Measurements from ENCODE around the gene AK5. TPM values are rescaled to one million over a fixed set of nuclear protein-coding genes. Genes with fewer than 3 reads are reported as not detected.

Gene AK5
- total and polyA plus RNA-seq, 2 of the 4 experiments (the other 2 are of a cell fraction): 22.5 to 25.8 TPM

DNA sequence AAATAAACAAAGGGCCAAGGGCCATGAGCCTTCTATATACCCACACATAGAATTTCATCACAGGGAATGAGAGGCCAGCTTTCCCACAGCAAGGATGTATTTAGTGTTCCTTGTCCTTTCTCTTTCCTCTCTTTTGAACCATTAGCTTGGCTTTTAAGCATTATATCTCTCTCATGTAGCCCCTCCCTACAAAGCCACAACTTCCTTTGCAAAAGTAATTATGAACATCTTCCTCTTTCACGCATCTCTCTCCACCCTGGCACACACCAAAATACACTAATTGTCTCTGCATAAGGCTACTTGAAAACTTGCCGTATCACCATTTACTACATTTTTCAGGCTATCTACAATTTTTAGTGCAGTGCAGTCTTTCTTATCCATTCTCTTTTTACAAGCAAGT is 1.9 kb upstream of the AK5 start:
- no peak overlapping the region for H4K5ac ChIP-seq (ENCODE audit: low read depth, low read length)
- no peak overlapping the region for H3K4me2 ChIP-seq (ENCODE audit: low read depth, low read length)
- H3K9me3 ChIP-seq (ENCODE audit: control insufficient read depth, insufficient read depth, low read length): no peaks in the 10 kb centered on the region
- H3K9ac ChIP-seq (ENCODE audit: low read depth, low read length): no peak overlapping the region
- no TSS peak for BruUV-seq (replicated peaks)
- H3K23ac ChIP-seq (ENCODE audit: low read depth, low read length): no peak overlapping the region
- POLR2A ChIA-PET (ENCODE audit: unreplicated experiment): interaction anchor here (1.1 kb wide), 1 partner anchor 90 kb away, joined by 4 read pairs; no protein-coding TSS in a partner anchor
- no peak overlapping the region for H3K14ac ChIP-seq (replicated peaks; ENCODE audit: low read depth, low read length)
- dilution Hi-C loops (cut with HindIII; ENCODE audit: low sequenced_read_pairs, unreplicated experiment): no loop called here
- H2BK20ac ChIP-seq (ENCODE audit: low read depth, low read length): no peak overlapping the region
- H2BK15ac ChIP-seq (ENCODE audit: low read depth, low read length): no peak overlapping the region
- TF ChIP-seq RCOR1 (IDR thresholded peaks at IDR 0.05; ENCODE audit: insufficient replicate concordance, low read length) (no peak), NFE2L2 (IDR thresholded peaks at IDR 0.05; ENCODE audit: low read depth, low read length) (no peak), MAZ (IDR thresholded peaks at IDR 0.05; ENCODE audit: borderline replicate concordance, low read depth, low read length) (no peak), POLR2A (IDR thresholded peaks at IDR 0.05; ENCODE audit: low read depth, low read length) (no peak), FOS (IDR thresholded peaks at IDR 0.05; ENCODE audit: low read depth, low read length) (no peak), RAD21 (IDR thresholded peaks at IDR 0.05; ENCODE audit: low read length) (no peak), CHD1 (IDR thresholded peaks at IDR 0.05; ENCODE audit: low read depth, low read length) (no peak), SMC3 (IDR thresholded peaks at IDR 0.05; ENCODE audit: low read depth, low read length) (no peak), BHLHE40 (IDR thresholded peaks at IDR 0.05; ENCODE audit: low read depth, low read length) (no peak), MXI1 (IDR thresholded peaks at IDR 0.05; ENCODE audit: borderline replicate concordance, low read depth, low read length) (no peak), MAFK (IDR thresholded peaks at IDR 0.05; ENCODE audit: low read depth, low read length) (no peak)
- TF ChIP-seq, protein P1, sequence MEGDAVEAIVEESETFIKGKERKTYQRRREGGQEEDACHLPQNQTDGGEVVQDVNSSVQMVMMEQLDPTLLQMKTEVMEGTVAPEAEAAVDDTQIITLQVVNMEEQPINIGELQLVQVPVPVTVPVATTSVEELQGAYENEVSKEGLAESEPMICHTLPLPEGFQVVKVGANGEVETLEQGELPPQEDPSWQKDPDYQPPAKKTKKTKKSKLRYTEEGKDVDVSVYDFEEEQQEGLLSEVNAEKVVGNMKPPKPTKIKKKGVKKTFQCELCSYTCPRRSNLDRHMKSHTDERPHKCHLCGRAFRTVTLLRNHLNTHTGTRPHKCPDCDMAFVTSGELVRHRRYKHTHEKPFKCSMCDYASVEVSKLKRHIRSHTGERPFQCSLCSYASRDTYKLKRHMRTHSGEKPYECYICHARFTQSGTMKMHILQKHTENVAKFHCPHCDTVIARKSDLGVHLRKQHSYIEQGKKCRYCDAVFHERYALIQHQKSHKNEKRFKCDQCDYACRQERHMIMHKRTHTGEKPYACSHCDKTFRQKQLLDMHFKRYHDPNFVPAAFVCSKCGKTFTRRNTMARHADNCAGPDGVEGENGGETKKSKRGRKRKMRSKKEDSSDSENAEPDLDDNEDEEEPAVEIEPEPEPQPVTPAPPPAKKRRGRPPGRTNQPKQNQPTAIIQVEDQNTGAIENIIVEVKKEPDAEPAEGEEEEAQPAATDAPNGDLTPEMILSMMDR (conservative IDR thresholded peaks at IDR 0.05; ENCODE audit: low read depth, low read length): no peak
- TF ChIP-seq, protein P2, sequence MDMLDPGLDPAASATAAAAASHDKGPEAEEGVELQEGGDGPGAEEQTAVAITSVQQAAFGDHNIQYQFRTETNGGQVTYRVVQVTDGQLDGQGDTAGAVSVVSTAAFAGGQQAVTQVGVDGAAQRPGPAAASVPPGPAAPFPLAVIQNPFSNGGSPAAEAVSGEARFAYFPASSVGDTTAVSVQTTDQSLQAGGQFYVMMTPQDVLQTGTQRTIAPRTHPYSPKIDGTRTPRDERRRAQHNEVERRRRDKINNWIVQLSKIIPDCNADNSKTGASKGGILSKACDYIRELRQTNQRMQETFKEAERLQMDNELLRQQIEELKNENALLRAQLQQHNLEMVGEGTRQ (IDR thresholded peaks at IDR 0.05; ENCODE audit: low read depth, low read length): no peak
- H3K36me3 ChIP-seq (ENCODE audit: control insufficient read depth, insufficient read depth, low read length): no peaks in the 10 kb centered on the region
- 94% methylated on average over 2 of the region's 2 CpGs; no CpG with 5 or more reads in 1 of the 2 experiments for WGBS, 2 experiments (ENCODE audit: extremely low coverage in 2 of 2, insufficient read length in 1 of 2)
- no peaks in the 10 kb centered on the region for H4K20me1 ChIP-seq (ENCODE audit: insufficient read depth, low read length)
- CTCF ChIA-PET: no interaction called here
- no peak overlapping the region for H2AFZ ChIP-seq (replicated peaks; ENCODE audit: low read length, poor library complexity)
- H3K56ac ChIP-seq (ENCODE audit: extremely low read depth, insufficient read depth, low read length): no peak overlapping the region
- ATAC-seq (ENCODE audit: low read depth): no peak
- no peak overlapping the region for H2AK5ac ChIP-seq (ENCODE audit: low read depth, low read length)
- no peaks in the 10 kb centered on the region for H3K27me3 ChIP-seq (ENCODE audit: control insufficient read depth, insufficient read depth, low read length)
- no peak overlapping the region for H2BK120ac ChIP-seq (ENCODE audit: low read depth, low read length)
- no peak overlapping the region for H3K4ac ChIP-seq (ENCODE audit: low read depth, low read length)
- intact Hi-C loops (cut with micrococcal nuclease): loop anchor here (5.0 kb wide), 3 partner anchors 133 to 402 kb away; partner anchors contain the start of gene ZZZ3
- H2BK5ac ChIP-seq (ENCODE audit: low read depth, low read length, poor library complexity, severe bottlenecking): no peak overlapping the region
- no peak overlapping the region for H4K91ac ChIP-seq (ENCODE audit: insufficient read depth, low read depth, low read length)
- 0 out of 2 replicates have a peak, but pooled peaks cover 2% of the 10 kb centered on the region for H3K4me1 ChIP-seq (ENCODE audit: control insufficient read depth, insufficient read depth, low read length)
- no peak overlapping the region for H3K18ac ChIP-seq (ENCODE audit: low read depth, low read length)
- no peak overlapping the region for H2AK9ac ChIP-seq (replicated peaks; ENCODE audit: low read depth, low read length, poor library complexity)
- peaks cover 11 to 30% of the 10 kb centered on the region in 2 experiments for H3K79me1 ChIP-seq (ENCODE audit: low read depth in 1 of 2, low read length in 2 of 2)
- in situ Hi-C loops (cut with MboI; ENCODE audit: low sequenced_read_pairs): no loop called here
- H3K27ac ChIP-seq (ENCODE audit: insufficient read depth, low read length): no peak overlapping the region
- H3K9me1 ChIP-seq (ENCODE audit: insufficient read depth, low read length): no peaks in the 10 kb centered on the region
- DNase-seq: no peak
- no peak overlapping the region for H4K8ac ChIP-seq (ENCODE audit: low read depth in 2 of 2, low read length in 2 of 2)
- no peak overlapping the region for H3K4me3 ChIP-seq (ENCODE audit: insufficient read depth, low read depth, low read length)
